ENCODE results near the gene PEAK3.
A peak's percentile ranks its signal among the peaks of the same experiment; 100 is the strongest.

The PEAK3 gene

DNA sequence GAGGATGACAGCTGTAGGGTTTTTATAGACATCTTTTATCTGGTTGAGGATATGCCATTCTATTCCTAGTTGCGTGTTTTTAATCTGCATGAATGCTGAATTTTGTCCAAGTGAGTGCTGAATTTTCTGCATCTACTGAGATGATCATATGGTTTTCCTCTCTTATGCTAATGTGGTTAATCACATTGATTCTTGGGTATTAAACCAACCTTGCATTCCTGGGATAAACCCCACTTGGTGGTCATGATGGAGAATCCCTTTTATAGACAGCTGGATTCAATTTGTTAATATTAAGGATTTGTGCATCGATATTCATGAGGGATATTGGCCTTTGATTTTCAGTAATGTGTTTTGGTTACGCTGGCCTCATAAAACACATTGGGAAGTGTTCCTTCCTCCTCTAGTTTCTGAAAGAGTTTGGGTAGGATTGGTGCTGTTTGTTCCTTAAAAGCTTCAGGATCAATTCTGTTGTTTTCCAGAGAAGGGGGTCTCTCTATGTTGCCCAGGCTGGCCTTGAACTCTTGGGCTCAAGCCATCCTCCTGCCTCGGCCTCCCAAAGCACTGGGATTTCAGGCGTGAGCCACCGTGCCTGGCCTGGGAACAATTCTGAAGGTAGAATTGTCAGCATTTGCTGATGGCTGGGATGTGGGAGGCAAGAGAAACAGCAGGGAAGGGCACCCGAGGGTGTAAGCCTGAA lies 33.3 kb upstream of the PEAK3 start:
- DNase-seq, result no peak

GRCh38 chr19:2312820-2313501 lies 31.0 kb upstream of the PEAK3 start:
- DNase-seq, result no peak

GRCh38 chr19:2311093-2311492 lies 29.1 kb upstream of the PEAK3 start:
- DNase-seq, result no peak

GRCh38 chr19:2309734-2310362 lies 27.9 kb upstream of the PEAK3 start:
- no peak for DNase-seq

GRCh38 chr19:2308114-2308556 lies 26.2 kb upstream of the PEAK3 start, which contains the start of gene LINGO3:
Gene LINGO3, minus strand, starts transcription at chr19:2308154. Its CDS starts 16,378 bp downstream, at chr19:2291776.
- DNase-seq, result no peak

DNA sequence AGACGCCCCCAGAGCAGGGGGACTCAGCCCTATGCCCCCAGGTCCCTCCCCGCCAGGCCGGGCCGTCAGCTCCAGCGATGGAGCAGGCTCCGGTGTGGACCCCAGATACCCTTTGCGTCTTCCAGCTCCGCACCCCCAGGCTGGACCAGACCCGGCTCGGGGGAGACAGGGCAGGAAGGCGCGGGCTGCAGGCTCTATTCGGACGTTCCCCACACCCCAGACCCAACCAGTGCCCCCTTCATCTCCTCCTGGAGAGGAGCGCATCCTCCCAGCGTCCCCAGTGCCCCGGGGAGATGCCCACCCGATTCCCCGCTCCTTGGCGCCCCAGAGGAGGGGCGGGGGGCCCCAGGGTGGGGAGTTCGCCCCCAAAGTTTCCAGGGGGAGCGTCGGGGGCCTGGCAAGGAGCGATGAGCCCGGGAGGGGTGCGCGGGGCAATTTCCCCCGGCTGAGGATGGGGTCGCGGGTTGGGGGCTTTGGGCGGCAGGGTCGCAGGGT lies 25.6 kb upstream of the PEAK3 start:
- no peak for DNase-seq

GRCh38 chr19:2306971-2307370 lies 25.0 kb upstream of the PEAK3 start:
- DNase-seq, result no peak

DNA sequence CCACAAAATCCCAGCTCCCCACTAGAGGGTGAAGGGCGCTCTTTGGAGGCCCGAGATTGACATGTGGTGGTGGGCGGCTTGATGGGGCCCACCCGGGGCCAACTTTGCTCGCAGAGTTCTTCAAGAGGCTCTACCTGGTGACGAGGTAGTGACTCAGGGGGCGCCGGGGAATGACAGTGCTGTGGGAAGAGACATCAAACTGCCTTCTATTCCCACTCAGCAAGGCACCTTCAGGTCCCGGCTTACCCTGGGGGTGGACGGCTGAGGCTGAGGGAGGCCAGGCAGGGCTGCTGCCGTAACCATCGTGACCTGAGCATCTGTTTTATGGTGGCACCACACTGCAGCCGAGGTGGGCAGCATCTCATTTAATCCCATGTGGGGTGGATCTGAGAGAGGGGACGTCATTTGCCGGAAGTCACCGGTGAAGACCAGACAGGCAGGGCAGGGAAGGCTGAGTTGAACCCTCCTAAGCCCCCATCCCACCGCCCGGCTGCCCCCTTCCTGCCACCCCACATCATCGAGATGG lies 24.4 kb upstream of the PEAK3 start:
- DNase-seq, result no peak

DNA sequence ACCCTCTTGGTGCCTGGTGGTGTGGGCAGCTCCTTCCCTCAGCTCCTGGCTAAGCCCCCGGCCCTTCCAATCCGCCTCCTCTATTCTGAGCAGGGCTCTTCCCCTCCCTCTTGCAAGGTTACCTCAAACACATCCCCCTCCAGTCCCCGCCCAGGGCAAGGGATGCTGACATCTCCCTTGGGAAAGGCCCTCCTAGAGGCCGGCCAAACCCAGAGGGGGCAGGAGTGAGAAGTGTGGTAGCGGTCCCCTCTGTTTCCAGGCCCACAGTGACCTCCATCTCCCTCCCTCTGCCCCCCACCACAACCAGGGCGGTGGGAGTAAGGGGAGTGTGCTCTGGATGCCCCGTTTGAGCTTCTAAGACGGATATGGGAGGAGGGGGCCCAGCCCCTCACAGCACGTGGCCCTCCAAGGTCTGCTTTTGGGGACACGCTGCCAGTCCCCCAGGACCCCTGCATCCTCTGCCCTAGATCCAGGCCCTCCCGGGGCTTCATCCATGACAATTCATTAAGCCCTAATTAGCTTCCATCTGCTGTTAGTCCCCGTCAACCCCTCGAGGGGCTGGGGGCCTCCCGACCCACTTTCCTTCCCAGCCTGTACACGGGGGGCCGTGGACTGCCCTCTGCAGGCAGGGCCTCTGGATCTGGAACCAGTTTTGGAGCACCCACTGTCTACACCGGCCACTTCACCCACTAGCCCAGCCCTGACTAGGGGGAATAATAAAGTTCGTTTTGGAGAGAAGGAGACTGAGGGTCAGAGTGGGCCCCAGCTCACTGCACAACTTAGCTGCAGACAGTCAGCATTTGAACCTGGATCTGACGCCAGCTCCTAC lies 23.7 kb upstream of the PEAK3 start:
- no peak for DNase-seq

DNA sequence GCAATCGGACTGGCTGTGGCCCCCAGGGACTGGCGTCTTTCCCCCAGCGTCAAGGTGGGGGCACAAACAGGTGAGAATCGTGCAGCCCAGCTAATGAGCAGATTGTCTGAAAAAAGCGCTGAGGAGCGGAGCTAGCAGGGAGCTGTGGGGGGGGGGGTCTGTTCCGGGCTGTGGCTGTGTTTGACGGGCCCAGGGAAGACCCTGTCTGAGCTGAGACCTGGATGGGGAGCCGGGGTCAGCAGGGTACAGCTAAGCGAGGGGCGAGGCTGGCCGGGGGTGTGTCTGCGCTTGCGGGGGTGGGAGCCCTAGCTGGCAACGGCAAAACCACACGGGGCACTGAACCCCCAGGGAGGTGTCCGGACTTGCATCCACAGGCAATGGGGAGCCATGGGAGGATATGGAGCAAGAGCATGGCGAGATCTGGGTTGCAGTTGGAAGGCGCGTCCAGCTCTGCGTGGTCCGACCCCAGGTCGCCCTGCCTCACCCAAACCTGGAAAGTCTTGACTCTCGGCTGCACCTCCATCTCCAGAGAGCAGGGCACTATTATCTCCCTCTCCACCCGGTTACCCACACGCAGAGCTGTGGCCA lies 21.3 kb upstream of the PEAK3 start:
- DNase-seq, result no peak

DNA sequence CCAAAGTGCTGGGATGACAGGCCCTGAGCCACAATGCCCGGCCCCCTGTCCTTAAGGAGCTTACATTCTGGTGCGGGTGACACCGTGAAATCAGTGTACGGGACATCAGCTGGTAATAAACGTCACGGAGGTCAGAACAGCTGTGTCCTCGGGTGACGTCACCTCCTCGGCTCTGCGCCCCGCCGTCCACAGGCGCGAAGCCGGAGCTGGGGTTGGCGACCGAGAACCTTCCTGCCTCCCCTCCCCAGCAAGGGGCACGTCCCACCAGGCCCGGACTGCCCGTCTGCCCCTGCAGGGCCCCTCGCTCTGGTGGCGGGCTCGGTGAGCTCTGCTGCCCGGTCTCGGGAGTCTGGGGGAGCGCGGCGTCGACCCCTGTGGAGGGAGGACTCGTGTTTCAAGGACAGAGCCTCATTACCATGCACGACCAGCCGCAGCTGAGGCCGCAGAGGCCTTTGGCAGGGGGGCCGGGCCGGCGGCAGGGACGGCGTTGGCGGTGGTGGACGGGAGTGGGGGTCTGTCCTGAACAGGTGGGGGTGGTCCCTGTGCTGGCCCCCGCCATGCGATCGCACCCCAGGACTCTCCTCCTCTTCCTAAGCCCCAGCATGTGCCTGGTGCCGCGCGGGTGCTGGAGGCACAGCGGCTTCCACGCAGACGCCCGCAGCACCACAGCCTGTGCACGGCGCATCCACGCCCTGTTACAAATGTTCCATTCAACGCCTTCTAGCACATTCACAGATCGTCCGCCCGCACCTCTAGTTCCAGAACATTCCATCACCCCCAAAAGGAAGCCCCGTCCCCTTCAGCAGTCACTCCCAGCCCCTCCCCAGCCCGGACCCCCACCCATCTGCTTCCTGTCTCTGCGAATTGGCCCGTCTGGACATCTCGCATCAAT lies 20.6 kb upstream of the PEAK3 start:
- peak; percentile 26 for DNase-seq

- no peak for DNase-seq
Observed at GRCh38 chr19:2300533-2300932, 18.6 kb upstream of the PEAK3 start.

DNA sequence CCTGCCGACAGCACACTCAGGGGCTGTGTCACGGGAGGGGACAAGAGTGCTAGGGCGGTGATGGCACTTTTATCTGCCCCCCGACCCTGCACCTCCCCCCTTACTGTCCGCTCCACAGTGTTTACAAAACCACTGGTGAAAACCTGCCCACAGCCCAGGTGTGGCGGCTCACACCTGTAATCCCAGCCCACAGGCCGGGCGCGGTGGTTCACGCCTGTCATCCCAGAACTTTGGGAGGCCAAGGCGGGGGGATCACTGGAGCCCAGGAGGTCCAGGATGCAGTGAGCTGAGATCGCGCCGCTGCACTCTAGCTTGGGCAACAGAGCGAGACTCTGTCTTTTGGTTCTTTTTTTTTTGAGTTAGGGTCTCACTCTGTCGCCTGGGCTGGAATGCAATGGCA lies 14.2 kb upstream of the PEAK3 start:
- no peak for DNase-seq

- DNase-seq, result no peak
Observed at GRCh38 chr19:2294687-2295335, 12.8 kb upstream of the PEAK3 start.

GRCh38 chr19:2291185-2291751 lies 9.3 kb upstream of the PEAK3 start:
- no peak for DNase-seq

GRCh38 chr19:2290441-2291184 lies 8.6 kb upstream of the PEAK3 start:
- peak; percentile 25 for DNase-seq

GRCh38 chr19:2289714-2290435 lies 7.9 kb upstream of the PEAK3 start:
- peak; percentile 53 for DNase-seq

DNA sequence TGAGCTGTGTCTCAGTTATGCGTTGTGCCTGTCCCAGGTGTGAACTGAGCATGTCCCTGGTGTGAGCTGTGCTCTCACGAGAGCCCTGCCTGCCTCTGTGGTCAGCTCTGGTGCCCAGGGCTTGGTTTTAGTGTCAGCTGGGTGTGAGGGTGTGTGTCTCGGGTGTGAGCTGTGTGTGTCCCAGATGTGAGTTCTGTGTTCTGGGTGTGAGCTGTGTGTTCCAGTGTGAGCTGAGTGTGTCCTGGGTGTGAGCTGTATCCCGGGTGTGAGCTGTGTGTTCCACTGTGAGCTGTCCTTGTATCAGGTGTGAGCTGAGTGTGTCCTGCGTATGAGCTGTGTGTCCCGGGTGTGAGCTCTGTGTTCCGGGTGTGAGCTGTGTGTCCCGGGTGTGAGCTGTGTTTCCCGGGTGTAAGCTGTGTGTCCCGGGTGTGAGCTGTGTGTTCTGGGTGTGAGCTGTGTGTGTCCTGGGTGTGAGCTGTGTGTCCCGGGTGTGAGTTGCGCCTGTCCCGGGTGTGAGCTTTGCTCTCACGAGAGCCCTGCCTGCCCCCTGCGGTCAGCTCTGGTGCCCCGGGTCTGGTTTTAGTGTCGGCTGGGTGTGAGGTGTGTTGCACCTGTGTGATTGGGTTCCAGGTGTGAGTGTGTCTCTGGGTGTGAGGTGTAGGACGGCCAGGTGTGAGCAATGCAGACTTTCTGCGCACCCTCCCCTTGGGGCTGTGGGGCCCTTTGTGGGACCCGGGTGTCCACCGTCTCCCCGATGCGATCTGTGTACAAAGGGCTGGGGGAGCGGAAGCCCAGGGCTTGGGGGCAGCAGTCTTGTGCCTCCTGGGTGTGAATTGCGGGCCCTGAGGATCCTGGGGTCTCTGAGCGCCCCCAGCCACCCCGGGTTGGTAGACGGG lies 7.1 kb upstream of the PEAK3 start:
- no peak for DNase-seq
